NCI-H2171 (cell line): Measurements from ENCODE around the gene ANKRD42.
"Not testable (repeated sequence)": the region's sequence is repeated elsewhere in the genome, so short reads cannot be mapped to it uniquely, and the experiment has no call there.

Experiments used
- DNase-seq: peaks from one replicate; lab custom pipeline; 2025; lab: John Stamatoyannopoulos, UW

ANKRD42 gene

GRCh38 chr11:83241291-83241946, 47.9 kb downstream of the ANKRD42 start:
- DNase-seq: no peak

GRCh38 chr11:83249445-83249844, 55.9 kb downstream of the ANKRD42 start:
- DNase-seq: no peak

DNA sequence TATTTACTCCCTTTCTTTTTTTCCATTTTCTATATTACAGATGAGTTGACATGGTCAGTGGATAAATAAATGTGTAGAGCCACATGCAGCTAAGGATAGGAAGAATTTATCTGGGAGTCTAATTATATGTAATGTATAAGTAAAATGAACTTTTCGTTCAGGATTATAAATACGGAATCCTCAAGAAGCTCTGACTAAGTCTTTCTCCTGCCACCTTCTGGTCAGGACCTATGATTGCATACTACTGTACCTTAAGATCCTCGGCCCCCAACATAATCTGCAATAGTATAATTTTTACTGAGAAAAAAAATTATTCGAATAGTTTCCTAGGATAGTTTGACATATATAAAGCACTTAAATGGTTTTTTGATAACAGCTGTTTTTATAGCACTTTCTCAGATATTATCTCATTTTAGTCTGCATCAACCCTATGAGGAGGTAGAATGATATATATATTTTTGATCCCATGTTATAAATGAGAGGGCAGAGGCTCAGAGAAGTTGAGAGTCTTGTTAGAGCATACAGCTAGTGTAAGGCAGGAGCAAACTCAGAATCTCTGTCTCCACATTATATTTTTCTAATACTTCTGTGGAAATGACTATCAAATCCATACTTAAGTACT, 56.6 kb downstream of the ANKRD42 start:
- no peak for DNase-seq

DNA sequence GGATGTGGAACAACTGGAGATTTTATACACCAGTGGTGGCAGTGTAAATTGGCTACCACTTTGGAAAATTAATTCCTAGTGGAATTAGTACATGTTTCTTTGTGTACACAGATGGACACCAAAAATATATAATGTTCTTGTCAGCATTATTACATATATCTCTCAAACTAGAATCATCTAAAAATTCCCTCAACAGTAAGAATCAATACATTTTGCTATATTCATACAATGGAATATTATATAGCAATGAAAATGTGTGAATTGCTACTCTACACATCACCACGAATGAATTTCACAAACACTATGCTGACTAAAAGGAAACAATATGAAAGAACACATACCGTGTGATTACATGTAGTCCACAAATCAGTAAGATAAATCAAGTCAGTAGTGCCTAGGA, 58.8 kb downstream of the ANKRD42 start:
- no peak for DNase-seq

DNA sequence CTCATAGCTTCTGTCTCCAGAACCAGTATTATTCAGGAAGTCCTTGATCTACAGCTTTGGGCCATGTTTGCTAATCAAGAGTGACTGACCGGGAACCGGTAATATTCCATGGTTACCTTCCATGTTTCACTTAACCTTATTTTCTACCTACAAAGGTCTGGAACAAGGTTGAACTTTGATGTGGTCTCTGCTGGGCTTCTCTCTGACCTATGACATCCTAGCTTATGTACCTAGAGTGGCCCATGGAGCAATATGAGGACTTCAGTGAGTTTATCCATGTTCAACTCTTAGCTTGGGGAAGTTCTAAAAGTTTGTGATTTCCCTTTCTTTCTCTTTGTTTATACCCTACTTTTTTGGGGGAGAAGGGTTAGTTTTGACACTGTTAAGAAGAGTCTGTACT, 59.4 kb downstream of the ANKRD42 start:
- DNase-seq: no peak

DNA sequence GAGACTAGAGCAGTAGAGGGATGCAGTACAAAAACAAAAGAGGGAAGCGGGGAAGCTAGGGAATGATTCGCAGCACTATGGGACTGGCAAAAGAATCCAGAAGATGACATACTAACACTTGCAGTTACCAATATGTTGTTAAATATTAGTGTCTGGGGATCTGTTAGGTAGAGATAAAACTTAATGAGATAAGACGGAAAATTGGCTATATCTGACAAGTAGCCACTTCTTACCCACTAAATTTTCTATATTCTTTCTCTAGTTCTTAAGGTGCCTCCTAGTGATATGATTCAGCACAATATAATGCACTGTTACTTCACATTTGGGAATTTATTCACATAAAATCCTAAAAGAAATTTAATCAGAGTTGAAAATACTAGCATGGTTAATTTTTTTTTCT, 61.9 kb downstream of the ANKRD42 start:
- DNase-seq: no peak

DNA sequence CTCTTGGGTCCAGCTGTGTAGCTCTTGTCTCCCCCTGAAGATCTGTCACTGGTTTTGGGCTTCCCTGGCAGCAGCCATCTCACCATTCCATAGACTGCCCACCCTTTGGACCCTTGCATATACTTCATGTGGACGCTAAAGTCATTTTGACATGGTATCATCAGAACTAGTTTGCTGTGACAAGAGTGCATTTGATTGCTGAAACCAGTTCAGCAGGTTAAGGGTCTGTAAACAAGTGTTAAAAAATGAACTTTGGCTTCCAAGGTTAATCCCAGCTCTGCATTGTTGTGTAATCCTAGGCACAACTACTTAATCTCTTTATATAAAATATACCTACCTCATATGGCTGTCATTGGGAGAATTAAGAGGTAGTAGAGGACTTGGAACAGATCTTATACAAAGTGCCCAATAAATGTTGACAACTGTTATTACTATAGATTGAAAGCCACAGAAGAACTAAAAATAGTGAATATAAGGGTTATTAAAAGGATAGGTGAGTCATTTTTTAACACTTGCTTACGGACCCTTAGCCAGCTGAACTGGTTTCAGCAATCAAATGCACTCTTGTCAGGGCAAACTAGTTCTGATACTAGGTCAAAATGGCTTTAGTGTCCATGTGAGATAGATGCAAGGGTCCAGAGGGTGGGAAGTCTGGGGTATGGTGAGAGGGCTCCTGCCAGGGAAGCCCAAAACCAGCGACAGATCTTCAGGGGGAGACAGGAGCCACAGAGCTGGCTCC, 63.3 kb downstream of the ANKRD42 start:
- DNase-seq: no peak

- DNase-seq: no peak
These were observed 64.3 kb downstream of the ANKRD42 start for GRCh38 chr11:83257761-83258168.

DNA sequence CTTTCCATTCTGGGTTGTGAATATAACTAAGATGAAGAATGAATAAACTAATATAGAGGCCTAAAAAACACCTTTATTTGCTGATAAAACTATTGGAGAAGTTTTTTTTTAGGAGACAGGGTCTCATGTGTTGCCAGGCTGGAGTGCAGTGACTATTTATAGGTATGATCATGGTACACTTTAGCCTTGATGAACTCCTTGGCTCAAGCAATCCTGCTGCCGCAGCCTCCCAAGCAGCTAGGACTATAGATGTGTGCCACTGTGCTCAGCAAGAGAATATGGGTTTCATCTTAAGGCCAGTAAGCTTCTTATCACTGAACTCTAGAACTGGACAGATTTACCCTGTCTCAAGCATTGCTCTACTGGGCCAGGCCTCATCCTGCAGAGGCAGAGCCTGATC, 66.0 kb downstream of the ANKRD42 start:
- DNase-seq: no peak

DNA sequence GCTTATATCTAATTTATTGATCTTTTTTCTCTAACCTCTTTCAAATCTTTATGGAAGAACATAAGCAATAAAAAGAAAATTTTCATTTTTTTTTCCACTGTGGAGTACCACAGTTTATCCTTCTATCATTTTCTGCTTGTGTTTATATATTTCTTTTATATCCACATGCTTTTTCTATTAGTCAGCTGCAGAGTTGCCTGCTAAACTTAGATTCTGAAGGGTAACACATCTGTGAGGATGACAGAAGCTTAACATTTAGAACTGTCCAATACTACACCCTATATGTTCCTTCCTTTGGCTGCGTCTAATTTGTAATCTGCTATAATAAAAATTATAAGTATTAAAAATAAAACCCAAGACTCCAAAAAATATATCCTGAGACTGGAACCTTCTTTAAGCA, 71.8 kb downstream of the ANKRD42 start:
- no peak for DNase-seq

GRCh38 chr11:83269080-83269479, 75.6 kb downstream of the ANKRD42 start:
- not testable (repeated sequence) for DNase-seq

GRCh38 chr11:83271734-83272133, 78.2 kb downstream of the ANKRD42 start:
- DNase-seq: not testable (repeated sequence)

- no peak for DNase-seq
These were observed 79.1 kb downstream of the ANKRD42 start for GRCh38 chr11:83272627-83273026.

GRCh38 chr11:83275888-83276641, 82.6 kb downstream of the ANKRD42 start:
- no peak for DNase-seq

DNA sequence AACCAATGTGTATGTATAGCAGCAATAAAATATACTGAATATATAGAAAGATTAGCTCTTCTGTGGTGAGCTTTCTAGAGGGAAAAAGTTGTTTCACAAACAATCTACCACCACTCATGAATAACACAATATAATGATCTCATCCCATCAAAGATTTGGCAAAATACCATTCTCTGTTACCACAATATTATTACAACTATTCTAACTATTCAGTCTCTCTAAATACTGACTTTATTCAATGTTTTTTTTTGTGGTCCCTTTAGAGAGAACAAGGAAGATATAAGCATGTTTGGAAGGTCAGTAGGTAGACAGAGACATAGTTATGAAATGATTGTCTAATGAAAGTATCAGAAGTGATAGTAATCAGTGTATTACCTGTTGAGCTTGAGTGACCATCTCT, 84.8 kb downstream of the ANKRD42 start:
- no peak for DNase-seq

DNA sequence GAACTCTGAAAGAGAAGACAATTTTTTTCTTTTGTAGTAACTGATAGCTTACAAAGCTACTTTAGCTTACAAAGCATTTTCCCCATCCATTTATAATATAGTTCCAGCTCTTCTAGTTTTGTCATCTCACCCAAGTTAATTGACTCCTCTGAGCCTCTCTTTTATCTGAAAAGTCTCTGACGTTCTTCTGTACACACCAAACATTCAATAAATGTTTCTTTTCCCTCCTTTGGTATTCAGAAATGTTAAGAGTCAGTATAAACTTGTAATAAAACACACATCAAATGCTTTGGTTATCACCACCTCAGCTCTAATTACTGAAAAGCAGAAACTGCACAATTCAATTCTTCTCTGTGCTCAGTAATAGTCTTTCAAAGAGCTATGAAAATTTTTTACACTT, 86.7 kb downstream of the ANKRD42 start:
- no peak for DNase-seq

GRCh38 chr11:83282084-83282716, 88.7 kb downstream of the ANKRD42 start:
- no peak for DNase-seq

- no peak for DNase-seq
These were observed 91.1 kb downstream of the ANKRD42 start for GRCh38 chr11:83284501-83285150.

DNA sequence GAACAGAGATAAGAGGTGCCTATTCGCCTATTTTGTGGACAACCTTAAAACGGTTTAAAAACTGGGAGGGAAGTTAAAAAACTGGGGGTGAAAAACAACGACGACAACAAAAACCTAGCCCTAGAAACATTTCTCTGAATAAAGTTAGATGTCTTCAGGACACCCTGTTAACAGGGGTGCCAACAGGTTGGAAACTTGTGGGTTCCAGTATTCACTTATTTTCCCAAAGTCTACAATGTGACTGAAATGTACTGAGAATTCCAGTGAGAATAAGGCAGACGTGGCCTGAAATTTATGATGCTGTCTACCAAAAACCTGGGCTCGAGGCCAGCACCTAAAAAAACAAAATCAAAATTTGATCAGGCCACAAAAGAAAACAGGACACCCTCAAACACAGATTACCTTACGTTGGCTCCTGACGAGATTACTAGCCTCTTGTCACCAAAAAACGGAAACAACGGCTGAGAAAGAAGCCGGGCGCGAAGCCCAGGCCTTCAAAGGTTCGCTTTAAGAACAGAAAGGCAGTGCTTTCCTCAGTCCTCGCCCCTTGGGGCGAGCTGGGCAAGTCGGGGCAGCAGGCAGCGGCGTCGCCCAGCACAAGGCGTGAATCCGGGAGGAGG, 91.7 kb downstream of the ANKRD42 start:
- no peak for DNase-seq

GRCh38 chr11:83285771-83286528, 92.4 kb downstream of the ANKRD42 start, which contains the start of gene CCDC90B:
Gene CCDC90B, minus strand, starts transcription at chr11:83286367. Its CDS starts 395 bp downstream, at chr11:83285972.
- peak; percentile 81 for DNase-seq
